Measurements from ENCODE around the gene TIMM10B. TPM values are rescaled to one million over a fixed set of nuclear protein-coding genes. Genes with fewer than 3 reads are reported as not detected.

TIMM10B gene
- total RNA-seq, 1 donor from 2014 or later: 45.0 TPM

DNA sequence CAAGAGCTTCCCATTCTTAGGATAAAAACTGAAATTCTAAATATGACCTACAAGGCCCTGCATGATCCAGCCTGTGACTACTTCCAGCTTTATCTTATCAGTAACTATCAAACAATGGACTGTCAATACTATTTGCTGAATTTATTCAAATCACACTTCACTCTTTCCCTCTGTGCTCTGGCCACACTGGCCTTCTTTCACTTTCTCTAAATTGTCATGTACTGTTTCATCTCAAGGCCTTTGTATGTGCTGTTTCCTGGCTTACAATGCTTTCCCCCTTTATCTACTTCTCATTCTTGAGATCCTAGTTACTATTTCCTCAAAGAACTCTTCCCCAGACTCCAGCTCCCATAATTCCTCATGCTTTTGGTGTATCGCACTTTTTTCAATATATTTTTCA lies 5.6 kb downstream of the TIMM10B start:
- H3K4me1 ChIP-seq: peaks cover 14% of the 10 kb centered on the region
- no peak for DNase-seq
- no peaks in the 10 kb centered on the region for H3K27me3 ChIP-seq
- intact Hi-C loops (cut with DNase I): no loop called here
- TF ChIP-seq, protein P1, sequence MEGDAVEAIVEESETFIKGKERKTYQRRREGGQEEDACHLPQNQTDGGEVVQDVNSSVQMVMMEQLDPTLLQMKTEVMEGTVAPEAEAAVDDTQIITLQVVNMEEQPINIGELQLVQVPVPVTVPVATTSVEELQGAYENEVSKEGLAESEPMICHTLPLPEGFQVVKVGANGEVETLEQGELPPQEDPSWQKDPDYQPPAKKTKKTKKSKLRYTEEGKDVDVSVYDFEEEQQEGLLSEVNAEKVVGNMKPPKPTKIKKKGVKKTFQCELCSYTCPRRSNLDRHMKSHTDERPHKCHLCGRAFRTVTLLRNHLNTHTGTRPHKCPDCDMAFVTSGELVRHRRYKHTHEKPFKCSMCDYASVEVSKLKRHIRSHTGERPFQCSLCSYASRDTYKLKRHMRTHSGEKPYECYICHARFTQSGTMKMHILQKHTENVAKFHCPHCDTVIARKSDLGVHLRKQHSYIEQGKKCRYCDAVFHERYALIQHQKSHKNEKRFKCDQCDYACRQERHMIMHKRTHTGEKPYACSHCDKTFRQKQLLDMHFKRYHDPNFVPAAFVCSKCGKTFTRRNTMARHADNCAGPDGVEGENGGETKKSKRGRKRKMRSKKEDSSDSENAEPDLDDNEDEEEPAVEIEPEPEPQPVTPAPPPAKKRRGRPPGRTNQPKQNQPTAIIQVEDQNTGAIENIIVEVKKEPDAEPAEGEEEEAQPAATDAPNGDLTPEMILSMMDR (IDR thresholded peaks at IDR 0.05): no peak
- H3K4me3 ChIP-seq: no peak overlapping the region
- no peak overlapping the region for H3K27ac ChIP-seq
- H3K36me3 ChIP-seq: peaks cover 74% of the 10 kb centered on the region
- no peaks in the 10 kb centered on the region for H3K9me3 ChIP-seq
- no peak for ATAC-seq

DNA sequence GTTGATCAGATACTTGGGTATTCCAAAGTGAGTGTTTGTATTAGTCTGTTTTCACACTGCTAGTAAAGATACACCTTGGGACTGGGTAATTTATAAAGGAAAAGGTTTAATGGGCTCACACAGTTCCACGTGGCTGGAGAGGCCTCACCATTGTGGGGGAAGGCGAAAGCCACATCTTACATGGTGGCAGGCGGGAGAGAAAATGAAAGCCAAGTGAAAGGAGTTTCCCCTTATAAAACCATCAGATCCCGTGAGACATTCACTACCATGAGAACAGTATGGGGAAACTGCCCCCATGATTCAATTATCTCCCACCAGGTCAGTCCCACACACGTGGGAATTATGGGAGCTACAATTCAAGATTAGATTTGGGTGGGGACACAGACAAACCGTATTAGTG lies 7.0 kb downstream of the TIMM10B start:
- no peak overlapping the region for H3K4me3 ChIP-seq
- H3K9me3 ChIP-seq: no peaks in the 10 kb centered on the region
- no peaks in the 10 kb centered on the region for H3K4me1 ChIP-seq
- ATAC-seq (no peak), DNase-seq (no peak)
- intact Hi-C loops (cut with DNase I): no loop called here
- TF ChIP-seq, protein P1 (IDR thresholded peaks at IDR 0.05): no peak
- H3K27ac ChIP-seq: no peak overlapping the region
- H3K36me3 ChIP-seq: peaks cover 76% of the 10 kb centered on the region
- H3K27me3 ChIP-seq: no peaks in the 10 kb centered on the region

DNA sequence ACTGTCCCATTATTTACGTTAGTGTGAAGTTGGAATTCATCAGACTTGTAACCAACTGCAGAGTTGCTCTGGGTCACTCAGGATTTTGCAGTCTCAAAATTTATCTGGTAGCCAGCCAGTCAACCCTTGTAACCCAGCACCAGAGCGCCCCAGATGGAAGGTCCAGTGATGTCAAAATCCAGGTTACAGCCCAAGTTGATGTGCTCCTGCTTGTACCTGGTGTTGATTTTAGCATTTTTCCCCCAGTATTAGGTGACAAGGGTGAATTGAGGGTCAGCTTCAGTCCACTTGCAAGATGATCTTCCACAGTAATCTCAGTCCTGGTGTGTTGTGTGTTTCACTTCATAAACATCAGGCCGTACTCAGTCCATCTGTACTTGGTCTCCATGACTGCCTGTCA lies 7.5 kb downstream of the TIMM10B start:
- no peaks in the 10 kb centered on the region for H3K4me1 ChIP-seq
- H3K4me3 ChIP-seq: no peak overlapping the region
- H3K36me3 ChIP-seq: peaks cover 76% of the 10 kb centered on the region
- DNase-seq (no peak), ATAC-seq (no peak)
- intact Hi-C loops (cut with DNase I): no loop called here
- H3K27ac ChIP-seq: no peak overlapping the region
- no peaks in the 10 kb centered on the region for H3K27me3 ChIP-seq
- TF ChIP-seq, protein P1 (IDR thresholded peaks at IDR 0.05): no peak
- H3K9me3 ChIP-seq: no peaks in the 10 kb centered on the region

DNA sequence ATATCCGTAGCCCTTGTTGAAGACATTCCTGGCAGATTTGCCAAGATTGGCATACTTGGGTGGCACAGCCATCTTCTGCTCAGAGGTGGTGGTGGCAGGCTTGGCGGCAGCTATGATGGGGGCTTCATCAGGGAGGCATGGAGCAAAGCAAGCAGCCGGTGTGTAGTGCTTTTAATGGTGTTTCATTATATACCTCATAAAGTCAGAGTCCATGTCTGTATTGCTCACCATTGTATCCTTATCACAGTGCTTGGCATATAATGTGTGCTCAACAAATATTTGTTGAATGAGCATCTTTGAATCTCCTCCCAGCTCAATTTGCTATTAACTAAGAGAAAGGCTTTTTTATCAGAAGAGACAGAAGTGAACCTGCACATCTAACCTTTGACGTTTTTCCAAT lies 8.0 kb downstream of the TIMM10B start:
- H3K9me3 ChIP-seq: no peaks in the 10 kb centered on the region
- no peak for DNase-seq
- no peaks in the 10 kb centered on the region for H3K4me1 ChIP-seq
- intact Hi-C loops (cut with DNase I): no loop called here
- H3K4me3 ChIP-seq: no peak overlapping the region
- H3K36me3 ChIP-seq: peaks cover 76% of the 10 kb centered on the region
- H3K27ac ChIP-seq: no peak overlapping the region
- TF ChIP-seq, protein P1 (IDR thresholded peaks at IDR 0.05): no peak
- H3K27me3 ChIP-seq: no peaks in the 10 kb centered on the region
- no peak for ATAC-seq

DNA sequence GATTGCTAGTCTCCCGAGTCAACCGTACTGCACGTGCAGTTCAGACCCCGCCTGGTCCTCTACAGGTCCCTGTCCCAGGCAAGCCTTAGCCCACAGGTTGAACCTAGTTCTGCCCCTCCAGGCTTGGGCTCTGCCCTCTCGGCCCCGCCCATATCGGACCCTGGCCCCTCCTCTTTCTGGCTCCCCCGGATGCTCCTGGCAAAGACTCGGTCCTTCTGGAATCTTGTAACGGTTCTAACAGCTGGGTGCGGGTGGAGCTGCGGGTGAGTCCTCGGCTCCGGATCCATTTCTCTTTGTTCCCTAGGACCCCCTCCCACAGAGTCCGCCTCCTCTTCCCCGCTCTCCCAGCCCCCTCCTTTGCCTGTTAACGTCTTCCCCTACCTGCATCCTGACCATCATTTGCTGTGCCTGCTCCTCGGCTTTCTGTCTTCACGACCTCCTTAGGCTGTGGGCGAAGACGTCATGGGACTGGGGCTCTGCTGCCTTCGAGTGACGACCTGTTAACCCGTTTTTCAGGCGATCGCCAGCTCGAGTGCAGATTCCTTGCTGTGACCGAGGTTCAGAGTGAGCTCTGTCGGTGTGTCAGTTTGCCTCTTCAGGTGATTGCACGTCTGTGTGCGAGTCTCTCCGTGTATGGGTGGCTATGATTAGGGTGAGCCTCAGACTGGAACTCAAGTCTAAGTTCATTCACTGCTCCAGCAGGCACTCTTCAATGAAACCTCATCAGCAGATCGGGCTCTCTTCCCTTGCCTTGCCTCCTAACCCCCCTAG lies 16.0 kb downstream of the TIMM10B start, which contains the start of gene DNHD1:
Gene DNHD1 (plus strand): TSS at position 212 of the 771 bp plus-strand sequence. CDS start 936 bp downstream, outside the sequence.
- Histone ChIP-seq H3K27ac (no peak within 1 kb of the TSS), H3K4me3 (no peak within 1 kb of the TSS), H3K27me3 (no peaks in the 10 kb centered on the region), H3K9me3 (no peaks in the 10 kb centered on the region), H3K4me1 (no peaks in the 10 kb centered on the region), H3K36me3 (peaks cover 26% of the 10 kb centered on the region)
- intact Hi-C loops (cut with DNase I): no loop called here
- ATAC-seq: peak; percentile 49
- DNase-seq: no peak
- TF ChIP-seq, protein P1 (IDR thresholded peaks at IDR 0.05): no peak
